Measurements from ENCODE around the gene RPS8.

DNA sequence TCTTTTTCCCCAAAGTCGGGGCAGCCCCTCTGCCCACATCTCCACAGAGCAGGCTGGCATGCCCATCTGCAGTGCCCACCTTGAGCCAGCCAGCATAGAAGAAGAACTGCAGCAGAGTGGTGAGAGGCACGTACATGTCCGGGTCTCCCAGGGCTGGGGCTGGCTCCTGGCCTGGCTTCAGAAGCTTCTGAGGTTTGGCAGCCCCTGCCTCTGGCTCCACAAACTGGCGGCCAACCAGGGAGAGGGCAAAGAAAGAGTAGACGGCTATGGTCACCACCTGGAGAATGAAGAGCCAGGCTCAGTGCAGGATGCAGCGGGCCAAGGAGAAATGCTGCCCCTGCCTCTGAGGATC, 9.7 kb downstream of the RPS8 start:
- TF ChIP-seq, protein P1, sequence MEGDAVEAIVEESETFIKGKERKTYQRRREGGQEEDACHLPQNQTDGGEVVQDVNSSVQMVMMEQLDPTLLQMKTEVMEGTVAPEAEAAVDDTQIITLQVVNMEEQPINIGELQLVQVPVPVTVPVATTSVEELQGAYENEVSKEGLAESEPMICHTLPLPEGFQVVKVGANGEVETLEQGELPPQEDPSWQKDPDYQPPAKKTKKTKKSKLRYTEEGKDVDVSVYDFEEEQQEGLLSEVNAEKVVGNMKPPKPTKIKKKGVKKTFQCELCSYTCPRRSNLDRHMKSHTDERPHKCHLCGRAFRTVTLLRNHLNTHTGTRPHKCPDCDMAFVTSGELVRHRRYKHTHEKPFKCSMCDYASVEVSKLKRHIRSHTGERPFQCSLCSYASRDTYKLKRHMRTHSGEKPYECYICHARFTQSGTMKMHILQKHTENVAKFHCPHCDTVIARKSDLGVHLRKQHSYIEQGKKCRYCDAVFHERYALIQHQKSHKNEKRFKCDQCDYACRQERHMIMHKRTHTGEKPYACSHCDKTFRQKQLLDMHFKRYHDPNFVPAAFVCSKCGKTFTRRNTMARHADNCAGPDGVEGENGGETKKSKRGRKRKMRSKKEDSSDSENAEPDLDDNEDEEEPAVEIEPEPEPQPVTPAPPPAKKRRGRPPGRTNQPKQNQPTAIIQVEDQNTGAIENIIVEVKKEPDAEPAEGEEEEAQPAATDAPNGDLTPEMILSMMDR (IDR thresholded peaks at IDR 0.05; ENCODE audit: insufficient read depth, low read length, poor library complexity, severe bottlenecking): peak; percentile 10
- TF ChIP-seq EZH2phosphoT487 (conservative IDR thresholded peaks at IDR 0.05; ENCODE audit: low read length): no peak

Measured in SU-DHL-6 (cell line).